ENCODE data around the gene MED12L.
"Not testable (repeated sequence)": the region's sequence is repeated elsewhere in the genome, so short reads cannot be mapped to it uniquely, and the experiment has no call there.

MED12L gene, protein sequence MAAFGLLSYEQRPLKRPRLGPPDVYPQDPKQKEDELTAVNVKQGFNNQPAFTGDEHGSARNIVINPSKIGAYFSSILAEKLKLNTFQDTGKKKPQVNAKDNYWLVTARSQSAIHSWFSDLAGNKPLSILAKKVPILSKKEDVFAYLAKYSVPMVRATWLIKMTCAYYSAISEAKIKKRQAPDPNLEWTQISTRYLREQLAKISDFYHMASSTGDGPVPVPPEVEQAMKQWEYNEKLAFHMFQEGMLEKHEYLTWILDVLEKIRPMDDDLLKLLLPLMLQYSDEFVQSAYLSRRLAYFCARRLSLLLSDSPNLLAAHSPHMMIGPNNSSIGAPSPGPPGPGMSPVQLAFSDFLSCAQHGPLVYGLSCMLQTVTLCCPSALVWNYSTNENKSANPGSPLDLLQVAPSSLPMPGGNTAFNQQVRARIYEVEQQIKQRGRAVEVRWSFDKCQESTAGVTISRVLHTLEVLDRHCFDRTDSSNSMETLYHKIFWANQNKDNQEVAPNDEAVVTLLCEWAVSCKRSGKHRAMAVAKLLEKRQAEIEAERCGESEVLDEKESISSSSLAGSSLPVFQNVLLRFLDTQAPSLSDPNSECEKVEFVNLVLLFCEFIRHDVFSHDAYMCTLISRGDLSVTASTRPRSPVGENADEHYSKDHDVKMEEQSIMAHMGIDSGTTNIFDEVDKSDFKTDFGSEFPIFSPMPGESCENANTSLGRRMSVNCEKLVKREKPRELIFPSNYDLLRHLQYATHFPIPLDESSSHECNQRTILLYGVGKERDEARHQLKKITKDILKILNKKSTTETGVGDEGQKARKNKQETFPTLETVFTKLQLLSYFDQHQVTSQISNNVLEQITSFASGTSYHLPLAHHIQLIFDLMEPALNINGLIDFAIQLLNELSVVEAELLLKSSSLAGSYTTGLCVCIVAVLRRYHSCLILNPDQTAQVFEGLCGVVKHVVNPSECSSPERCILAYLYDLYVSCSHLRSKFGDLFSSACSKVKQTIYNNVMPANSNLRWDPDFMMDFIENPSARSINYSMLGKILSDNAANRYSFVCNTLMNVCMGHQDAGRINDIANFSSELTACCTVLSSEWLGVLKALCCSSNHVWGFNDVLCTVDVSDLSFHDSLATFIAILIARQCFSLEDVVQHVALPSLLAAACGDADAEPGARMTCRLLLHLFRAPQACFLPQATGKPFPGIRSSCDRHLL (N-terminal part only)

DNA sequence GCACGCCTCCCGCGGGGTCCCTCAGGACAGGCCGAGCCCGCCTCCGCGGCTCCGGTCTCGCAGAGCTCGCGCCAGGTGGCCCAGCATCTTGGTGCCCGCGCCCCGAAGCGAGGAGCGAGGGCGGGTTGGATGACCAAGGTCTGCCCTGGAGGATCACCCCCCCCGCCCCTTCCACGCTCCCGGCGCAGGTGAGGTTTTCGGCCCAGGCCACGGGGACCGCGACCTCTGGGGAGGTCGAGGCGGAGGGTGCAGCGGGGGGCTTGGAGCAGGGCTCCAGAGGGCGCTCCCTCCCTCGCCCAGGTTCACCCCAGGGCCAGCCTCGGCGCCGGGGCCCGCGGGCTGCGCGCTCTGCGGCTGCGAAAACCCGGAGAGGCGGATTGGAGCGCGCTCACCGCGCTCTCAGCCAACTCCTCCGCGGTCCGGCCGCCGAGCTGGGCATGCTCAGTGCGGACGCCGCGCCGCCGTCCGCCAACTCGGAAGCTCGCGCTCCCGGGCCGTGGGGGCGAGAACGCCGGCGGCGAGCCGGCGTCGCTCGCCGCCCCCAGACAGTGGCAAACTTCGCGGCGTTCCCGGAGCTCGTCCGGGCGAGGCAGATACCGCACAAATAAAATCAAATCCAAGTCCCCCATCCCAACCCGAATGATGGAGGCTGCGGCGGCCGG, at the start of gene MED12L:
Gene MED12L, plus strand, starts transcription at position 438 of the 662 bp plus-strand sequence. CDS start 1,263 bp downstream, outside the sequence.
- no peak for DNase-seq (ENCODE audit: low spot score)

GRCh38 chr3:151037746-151038477, 47.6 kb upstream of the MED12L start:
- DNase-seq (ENCODE audit: low spot score) = no peak

- no peak for DNase-seq (ENCODE audit: low spot score)
These were observed 40.8 kb upstream of the MED12L start for GRCh38 chr3:151044706-151045105.

DNA sequence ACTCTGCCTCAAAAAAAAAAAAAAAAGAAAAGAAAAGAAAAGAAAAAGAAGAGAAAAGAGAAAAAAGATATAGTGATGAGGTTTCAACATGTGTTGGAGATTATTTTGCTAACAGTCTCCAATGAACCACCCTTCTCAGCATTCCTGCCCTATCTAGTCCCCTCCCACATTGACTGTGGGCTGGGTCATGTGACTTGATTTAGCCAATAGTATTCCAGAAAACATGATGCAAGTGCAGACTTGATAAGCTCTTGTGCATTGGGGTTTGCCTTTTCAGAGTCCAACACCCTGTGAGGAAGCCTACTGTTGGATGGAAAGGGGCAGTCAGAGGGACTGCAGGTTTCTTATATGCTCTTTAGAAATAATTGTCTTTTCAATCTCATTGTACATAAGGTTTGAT, 37.8 kb upstream of the MED12L start:
- peak; percentile 74 for DNase-seq (ENCODE audit: low spot score)

DNA sequence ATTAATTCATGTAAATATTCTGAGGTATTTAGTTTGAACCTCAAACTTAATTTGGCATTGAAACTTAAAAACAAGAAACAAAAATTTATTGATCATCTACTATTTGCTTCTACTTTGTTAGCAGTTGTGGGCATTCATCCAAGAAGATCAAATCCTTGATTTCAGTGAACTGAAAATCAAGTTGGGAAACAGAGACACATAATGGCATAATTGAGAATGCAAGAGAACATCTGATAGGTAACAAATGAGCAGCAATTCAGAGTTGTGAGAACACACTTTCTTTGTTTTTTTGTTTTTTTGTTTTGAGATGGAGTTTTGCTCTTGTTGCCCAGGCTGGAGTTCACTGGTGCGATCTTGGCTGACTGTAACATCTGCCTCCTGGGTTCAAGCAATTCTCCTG, 33.9 kb upstream of the MED12L start:
- DNase-seq (ENCODE audit: low spot score) = no peak

DNA sequence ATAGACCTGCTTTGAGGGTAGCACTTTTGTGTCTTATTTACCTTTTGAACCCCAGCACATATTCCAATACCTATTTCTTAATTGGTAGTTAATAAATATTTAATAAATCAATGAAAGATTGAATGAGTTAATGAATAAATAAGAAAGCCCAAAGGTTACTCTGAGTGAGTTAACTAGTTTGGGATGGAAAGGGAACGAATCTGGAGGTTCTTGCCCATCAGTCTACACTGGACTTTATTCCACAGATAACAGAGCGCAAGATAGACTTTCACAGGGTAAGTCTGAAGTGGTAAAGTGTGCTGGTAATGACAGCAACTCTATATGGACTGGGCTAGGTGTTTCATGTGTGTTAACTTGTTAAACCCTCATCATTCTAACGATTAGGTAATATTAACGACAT, 33.1 kb upstream of the MED12L start:
- no peak for DNase-seq (ENCODE audit: low spot score)

DNA sequence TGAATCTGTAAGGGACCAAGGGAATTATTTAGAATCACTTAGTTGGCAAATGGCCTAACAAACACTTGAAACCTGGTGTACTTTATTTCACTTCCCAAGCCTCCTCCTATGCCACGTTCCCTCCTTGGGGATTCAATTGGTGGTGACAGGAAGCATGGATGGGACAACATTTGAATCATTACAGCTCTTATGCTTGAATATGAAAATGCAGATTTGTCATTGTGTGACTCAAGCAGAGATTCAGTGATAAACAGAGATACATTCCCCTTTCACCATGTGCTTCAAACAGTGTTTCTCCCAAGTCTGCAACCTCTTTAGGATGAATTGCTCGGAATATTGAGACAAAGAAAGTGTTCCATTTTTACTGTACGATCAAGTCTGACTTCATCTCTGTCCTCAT, 32.7 kb upstream of the MED12L start:
- no peak for DNase-seq (ENCODE audit: low spot score)

GRCh38 chr3:151058740-151059139, 26.7 kb upstream of the MED12L start:
- no peak for DNase-seq (ENCODE audit: low spot score)

GRCh38 chr3:151062611-151063010, 22.9 kb upstream of the MED12L start:
- DNase-seq (ENCODE audit: low spot score) = no peak

DNA sequence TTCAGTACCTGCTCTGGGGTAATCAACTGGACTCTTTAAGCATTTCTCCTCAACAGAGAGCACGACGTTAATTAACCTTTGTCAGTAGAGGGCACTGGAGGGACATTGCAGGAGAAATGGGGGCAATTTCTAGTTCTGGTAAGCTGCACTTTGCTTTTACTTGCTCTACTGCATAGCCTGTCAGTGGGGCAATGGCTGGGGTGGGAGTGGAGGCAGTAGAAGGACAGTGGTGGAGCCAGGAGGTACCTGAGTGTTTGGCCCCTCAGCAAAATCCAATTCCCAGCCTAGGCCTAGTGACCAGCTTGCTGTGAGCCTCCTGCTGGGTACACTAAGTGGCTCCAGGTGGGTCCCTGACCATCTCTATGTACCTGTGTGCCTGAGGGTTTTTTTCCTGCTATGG, 18.3 kb upstream of the MED12L start:
- peak; percentile 40 for DNase-seq (ENCODE audit: low spot score)

GRCh38 chr3:151072842-151073241, 12.6 kb upstream of the MED12L start:
- not testable (repeated sequence) for DNase-seq (ENCODE audit: low spot score)

DNA sequence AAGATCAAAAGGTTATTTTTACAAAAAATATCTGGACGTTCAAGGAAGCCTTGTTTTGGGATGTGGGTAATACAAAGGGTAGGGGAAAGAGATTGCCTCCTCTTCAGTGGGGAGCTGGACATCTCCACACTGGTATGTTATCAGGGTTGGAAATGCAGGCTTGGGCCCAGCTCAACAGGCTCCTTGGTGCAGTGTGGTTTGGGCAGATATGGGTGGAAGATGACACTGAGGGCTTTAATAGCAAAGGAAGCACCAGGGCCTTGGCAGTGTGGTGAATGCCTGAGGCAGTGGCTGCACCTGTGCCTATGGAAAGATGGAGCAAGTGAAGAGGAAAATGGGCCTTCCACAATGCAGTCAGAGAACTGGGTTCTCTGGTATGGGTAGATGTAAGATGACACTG, 11.2 kb upstream of the MED12L start:
- DNase-seq (ENCODE audit: low spot score) = peak; percentile 42

DNA sequence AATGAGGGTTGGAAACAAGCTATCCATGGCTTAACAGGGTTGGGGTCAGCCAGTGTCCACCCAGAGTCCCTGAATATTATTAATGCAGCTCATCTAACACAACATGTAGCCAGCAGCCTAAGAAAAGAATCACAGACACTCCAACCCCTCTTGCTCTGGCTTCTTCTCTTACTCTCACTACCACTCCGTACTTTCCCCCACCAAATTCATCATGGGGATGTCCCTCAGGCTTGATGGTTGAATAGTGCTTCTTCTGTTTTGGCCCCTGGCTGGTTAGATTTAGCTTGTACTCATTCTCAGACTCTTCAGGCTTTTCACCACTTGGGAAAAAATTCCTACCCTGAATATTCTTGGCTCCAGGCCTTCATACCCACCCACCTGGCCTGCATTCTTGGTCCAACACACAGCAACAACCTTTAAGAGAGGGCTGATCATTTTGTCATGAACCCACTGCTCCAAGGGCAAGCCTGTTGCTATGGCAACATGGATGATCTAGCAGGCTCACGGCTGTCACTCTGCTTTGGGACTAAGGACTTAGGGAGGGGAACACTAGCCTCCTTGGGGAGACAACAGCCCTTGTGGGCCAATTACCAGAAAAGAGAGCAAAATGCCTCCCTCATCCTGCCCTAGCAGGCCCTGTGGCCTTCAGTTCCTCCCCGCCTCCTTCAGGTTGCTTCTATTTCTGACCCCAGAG, 9.4 kb upstream of the MED12L start:
- DNase-seq (ENCODE audit: low spot score) = no peak

DNA sequence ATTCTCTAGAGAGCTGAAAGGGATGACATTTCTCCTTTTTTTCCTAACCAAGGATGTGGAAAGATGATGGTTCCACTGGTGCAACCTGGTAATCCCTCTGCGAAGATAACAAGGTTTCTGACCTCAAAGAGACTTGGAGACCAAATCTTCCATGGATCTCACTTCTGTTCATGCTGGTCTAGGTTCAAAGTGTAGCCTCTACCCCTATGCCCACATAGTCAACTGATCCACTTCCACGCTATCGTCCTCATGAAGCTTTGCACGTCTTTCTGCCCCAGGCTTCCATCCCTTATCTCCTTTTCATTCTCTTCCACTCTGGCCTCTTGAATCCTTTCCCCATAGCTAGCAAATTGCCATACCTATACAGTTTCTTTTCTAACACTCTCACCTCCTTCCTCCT, 8.8 kb upstream of the MED12L start:
- no peak for DNase-seq (ENCODE audit: low spot score)

DNA sequence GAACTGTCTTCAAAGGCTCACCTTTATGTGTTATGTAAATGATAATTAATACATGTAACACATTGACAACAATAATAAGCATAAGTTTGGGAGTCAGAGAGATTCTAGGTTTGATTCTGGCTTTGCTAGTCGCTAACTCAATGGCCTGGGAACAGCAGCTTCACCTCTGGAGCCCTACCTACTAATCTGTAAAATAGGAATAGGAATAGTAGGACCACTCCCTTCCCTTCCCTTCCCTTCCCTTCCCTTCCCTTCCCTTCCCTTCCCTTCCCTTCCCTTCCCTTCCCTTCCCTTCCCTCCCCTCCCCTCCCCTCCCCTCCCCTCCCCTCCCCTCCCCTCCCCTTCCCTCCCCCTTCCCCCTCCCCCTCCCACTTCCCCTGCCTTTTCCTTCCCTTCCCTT, 4.4 kb upstream of the MED12L start:
- DNase-seq (ENCODE audit: low spot score) = not testable (repeated sequence)

GRCh38 chr3:151082880-151083838, 2.3 kb upstream of the MED12L start:
- no peak for DNase-seq (ENCODE audit: low spot score)

DNA sequence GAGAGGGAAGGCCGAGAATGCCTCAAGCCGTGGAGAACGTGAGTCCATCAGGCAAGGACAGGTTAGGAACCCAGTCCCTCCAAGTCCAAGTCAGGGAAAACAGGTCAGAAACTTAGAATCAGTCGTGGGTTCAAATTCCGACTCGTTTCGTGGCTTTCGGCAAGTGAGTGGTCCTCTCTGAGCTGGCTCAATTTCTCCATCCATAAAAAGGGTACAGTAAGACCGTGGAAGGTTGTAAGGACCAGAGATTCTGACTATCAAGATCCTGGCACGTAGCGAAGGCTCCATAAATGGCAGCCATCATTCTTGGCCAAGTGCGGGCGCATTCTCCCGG, 604 bp upstream of the MED12L start:
- no peak for DNase-seq (ENCODE audit: low spot score)

DNA sequence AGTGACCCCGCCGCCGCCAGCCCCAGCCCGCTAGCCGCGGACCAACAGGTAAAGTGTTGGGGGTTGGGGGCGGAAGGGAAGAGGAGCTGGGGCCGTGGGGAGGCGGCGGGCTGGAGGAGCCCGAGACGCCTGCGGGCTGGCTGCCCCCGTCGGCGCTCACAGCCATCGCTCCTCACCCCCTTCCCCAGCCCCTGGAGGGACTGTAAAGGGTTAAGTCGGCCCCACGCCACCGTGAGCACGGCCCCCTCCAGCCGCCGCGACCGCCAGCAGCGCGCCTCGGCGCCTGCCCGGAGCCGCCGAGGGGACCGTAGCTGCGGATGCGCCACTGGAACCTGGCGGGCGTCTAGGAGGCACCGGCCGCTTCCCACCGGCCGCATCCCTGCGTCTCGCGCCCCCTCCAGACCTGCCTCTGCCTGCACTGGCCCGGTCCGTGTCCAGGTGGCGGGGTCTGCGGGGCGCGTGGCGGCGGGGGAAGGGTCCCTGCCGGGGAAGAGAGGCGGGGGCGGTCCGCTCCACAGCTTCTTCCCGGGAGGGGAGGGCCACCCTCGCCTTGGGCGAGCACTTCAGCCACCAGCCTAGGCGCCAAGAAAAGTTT, 522 bp downstream of the MED12L start:
- DNase-seq (ENCODE audit: low spot score) = no peak

Measured in hematopoietic multipotent progenitor cell treated with erythropoietin and hydrocortisone succinate and interleukin-3 and kit ligand, for 17 days (in vitro differentiated cells).